Measurements from ENCODE around the gene SLAIN2.

The SLAIN2 gene

DNA sequence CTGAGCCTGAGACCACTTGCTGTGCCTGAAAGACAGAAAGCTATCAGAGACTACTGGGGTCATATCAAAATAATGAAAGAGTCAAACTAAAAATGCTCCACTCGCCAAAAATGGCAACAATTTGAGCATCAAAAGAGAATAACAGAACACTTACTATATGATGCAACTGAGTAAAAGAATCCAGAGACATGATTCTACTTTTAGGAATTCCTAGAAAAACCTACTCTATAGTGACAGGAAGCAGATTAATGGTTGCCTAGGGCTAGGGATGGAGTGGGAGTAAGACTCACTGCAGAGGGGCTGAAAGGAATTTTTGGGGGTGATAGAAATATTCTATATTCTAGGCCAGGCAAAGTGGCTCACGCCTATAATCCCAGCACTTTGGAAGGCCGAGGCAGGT, 29.4 kb upstream of the SLAIN2 start:
- TF ChIP-seq SIN3A (IDR thresholded peaks at IDR 0.05; ENCODE audit: borderline replicate concordance, insufficient read depth, low read length) (no peak), FOXP2 (optimal IDR thresholded peaks at IDR 0.05; ENCODE audit: borderline replicate concordance, extremely low read depth, extremely low read length, insufficient read depth) (no peak), TAF1 (IDR thresholded peaks at IDR 0.05; ENCODE audit: borderline replicate concordance, insufficient read depth, low read length) (no peak)

GRCh38 chr4:48315728-48316630, 25.4 kb upstream of the SLAIN2 start:
- TF ChIP-seq, protein P1, sequence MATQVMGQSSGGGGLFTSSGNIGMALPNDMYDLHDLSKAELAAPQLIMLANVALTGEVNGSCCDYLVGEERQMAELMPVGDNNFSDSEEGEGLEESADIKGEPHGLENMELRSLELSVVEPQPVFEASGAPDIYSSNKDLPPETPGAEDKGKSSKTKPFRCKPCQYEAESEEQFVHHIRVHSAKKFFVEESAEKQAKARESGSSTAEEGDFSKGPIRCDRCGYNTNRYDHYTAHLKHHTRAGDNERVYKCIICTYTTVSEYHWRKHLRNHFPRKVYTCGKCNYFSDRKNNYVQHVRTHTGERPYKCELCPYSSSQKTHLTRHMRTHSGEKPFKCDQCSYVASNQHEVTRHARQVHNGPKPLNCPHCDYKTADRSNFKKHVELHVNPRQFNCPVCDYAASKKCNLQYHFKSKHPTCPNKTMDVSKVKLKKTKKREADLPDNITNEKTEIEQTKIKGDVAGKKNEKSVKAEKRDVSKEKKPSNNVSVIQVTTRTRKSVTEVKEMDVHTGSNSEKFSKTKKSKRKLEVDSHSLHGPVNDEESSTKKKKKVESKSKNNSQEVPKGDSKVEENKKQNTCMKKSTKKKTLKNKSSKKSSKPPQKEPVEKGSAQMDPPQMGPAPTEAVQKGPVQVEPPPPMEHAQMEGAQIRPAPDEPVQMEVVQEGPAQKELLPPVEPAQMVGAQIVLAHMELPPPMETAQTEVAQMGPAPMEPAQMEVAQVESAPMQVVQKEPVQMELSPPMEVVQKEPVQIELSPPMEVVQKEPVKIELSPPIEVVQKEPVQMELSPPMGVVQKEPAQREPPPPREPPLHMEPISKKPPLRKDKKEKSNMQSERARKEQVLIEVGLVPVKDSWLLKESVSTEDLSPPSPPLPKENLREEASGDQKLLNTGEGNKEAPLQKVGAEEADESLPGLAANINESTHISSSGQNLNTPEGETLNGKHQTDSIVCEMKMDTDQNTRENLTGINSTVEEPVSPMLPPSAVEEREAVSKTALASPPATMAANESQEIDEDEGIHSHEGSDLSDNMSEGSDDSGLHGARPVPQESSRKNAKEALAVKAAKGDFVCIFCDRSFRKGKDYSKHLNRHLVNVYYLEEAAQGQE (IDR thresholded peaks at IDR 0.05; ENCODE audit: insufficient read depth in 1 of 2, low read depth in 2 of 2, low read length in 2 of 2) = no peak
- TF ChIP-seq TAF1 (IDR thresholded peaks at IDR 0.05; ENCODE audit: borderline replicate concordance, insufficient read depth, low read length) (no peak), FOXP2 (optimal IDR thresholded peaks at IDR 0.05; ENCODE audit: borderline replicate concordance, extremely low read depth, extremely low read length, insufficient read depth) (no peak), POLR2AphosphoS5 (IDR thresholded peaks at IDR 0.05; ENCODE audit: low read depth, low read length) (no peak), SIN3A (IDR thresholded peaks at IDR 0.05; ENCODE audit: borderline replicate concordance, insufficient read depth, low read length) (no peak)

DNA sequence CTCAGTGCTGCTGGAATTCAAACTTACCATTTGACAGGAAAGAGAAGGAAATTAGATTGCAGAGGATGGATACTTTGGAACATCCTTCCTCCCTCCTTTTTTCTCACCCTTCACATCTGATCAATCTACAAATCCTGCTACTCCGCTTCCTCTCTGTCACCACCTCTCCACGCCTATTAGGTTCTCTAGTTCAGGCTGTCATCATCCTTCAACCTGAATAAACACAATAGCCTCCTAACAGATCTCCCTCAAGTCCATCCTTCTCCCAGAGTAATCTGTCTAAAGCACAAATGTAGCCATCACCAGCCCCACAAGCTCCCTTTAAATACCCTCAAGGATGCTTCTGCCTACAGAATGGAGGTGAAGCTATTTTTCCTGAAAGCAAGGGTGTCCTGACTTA, 20.0 kb upstream of the SLAIN2 start:
- TF ChIP-seq, protein P1 (IDR thresholded peaks at IDR 0.05; ENCODE audit: insufficient read depth in 1 of 2, low read depth in 2 of 2, low read length in 2 of 2) = 0 out of 4 replicates have a peak, but pooled peaks of 1 of the 2 experiments have one; percentile 47
- TF ChIP-seq SIN3A (IDR thresholded peaks at IDR 0.05; ENCODE audit: borderline replicate concordance, insufficient read depth, low read length) = no peak
- no peak for TF ChIP-seq POLR2AphosphoS5 (IDR thresholded peaks at IDR 0.05; ENCODE audit: low read depth, low read length)
- TF ChIP-seq FOXP2 (optimal IDR thresholded peaks at IDR 0.05; ENCODE audit: borderline replicate concordance, extremely low read depth, extremely low read length, insufficient read depth) = no peak

DNA sequence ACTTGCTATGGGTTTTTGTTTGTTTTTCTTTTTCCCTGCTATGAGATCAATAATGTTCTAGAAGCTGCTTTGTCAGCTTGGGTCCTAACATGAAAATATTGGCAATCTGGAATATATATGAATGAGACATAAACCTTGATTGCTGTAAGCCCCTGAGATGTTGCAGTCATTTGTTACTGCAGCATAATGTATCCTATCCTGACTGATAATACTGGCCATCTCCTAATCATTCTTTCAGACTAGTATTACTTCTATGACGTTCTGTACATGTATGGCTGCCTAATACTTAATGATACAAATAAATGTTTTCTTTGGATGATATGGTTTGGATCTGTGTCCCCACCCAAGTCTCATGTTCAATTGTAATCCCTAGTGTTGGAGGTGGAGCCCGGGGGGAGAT, 19.3 kb upstream of the SLAIN2 start:
- no peak for TF ChIP-seq SIN3A (IDR thresholded peaks at IDR 0.05; ENCODE audit: borderline replicate concordance, insufficient read depth, low read length)

- no peak for TF ChIP-seq TAF1 (IDR thresholded peaks at IDR 0.05; ENCODE audit: borderline replicate concordance, insufficient read depth, low read length)
- no peak for TF ChIP-seq SIN3A (IDR thresholded peaks at IDR 0.05; ENCODE audit: borderline replicate concordance, insufficient read depth, low read length)
- no peak for TF ChIP-seq FOXP2 (optimal IDR thresholded peaks at IDR 0.05; ENCODE audit: borderline replicate concordance, extremely low read depth, extremely low read length, insufficient read depth)
- TF ChIP-seq, protein P1 (IDR thresholded peaks at IDR 0.05; ENCODE audit: insufficient read depth in 1 of 2, low read depth in 2 of 2, low read length in 2 of 2) = no peak
- no peak for TF ChIP-seq POLR2AphosphoS5 (IDR thresholded peaks at IDR 0.05; ENCODE audit: low read depth, low read length)
Measured at GRCh38 chr4:48324281-48324680, 17.0 kb upstream of the SLAIN2 start.

DNA sequence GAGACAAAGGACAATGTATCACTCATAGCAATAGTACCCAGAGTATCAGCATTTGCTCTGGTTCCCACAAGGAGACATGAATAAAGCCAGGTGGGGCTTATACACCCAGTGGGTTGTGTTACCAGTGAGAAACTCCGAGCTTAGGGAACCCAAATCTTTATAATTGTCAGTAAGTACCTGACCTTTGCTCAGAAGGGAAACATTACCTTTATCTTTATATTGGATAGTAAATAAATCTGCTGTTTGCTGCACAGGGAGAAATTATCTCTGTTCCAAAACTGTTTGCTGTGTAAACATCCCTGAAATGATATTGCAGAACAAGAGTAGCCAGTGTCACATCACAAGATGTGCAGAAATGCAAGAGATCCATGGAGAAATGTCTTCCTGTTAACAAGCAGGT, 12.1 kb upstream of the SLAIN2 start:
- TF ChIP-seq, protein P1 (IDR thresholded peaks at IDR 0.05; ENCODE audit: insufficient read depth in 1 of 2, low read depth in 2 of 2, low read length in 2 of 2) = no peak
- TF ChIP-seq SIN3A (IDR thresholded peaks at IDR 0.05; ENCODE audit: borderline replicate concordance, insufficient read depth, low read length) = no peak
- TF ChIP-seq TAF1 (IDR thresholded peaks at IDR 0.05; ENCODE audit: borderline replicate concordance, insufficient read depth, low read length) = no peak
- TF ChIP-seq FOXP2 (optimal IDR thresholded peaks at IDR 0.05; ENCODE audit: borderline replicate concordance, extremely low read depth, extremely low read length, insufficient read depth) = no peak
- TF ChIP-seq POLR2AphosphoS5 (IDR thresholded peaks at IDR 0.05; ENCODE audit: low read depth, low read length) = no peak

Measured in PFSK-1 (cell line).